CD4-positive, alpha-beta T cell treated with Interleukin-6 at 100 ng/mL for 8 hours (primary cell): Measurements from ENCODE around the gene UBE2G2.
A peak's percentile ranks its signal among the peaks of the same experiment; 100 is the strongest.

Source experiments
- DNase-seq: peaks from one replicate; pipeline ENCODE4 v3.0.0-alpha.2; 2020; ENCODE audit warnings: mixed read lengths, low spot score

The UBE2G2 gene

GRCh38 chr21:44801468-44802395 is at the start of gene UBE2G2:
Gene UBE2G2 (minus strand): TSS chr21:44801820. CDS start chr21:44801748, 72 bp downstream.
- DNase-seq: peak; percentile 82

DNA sequence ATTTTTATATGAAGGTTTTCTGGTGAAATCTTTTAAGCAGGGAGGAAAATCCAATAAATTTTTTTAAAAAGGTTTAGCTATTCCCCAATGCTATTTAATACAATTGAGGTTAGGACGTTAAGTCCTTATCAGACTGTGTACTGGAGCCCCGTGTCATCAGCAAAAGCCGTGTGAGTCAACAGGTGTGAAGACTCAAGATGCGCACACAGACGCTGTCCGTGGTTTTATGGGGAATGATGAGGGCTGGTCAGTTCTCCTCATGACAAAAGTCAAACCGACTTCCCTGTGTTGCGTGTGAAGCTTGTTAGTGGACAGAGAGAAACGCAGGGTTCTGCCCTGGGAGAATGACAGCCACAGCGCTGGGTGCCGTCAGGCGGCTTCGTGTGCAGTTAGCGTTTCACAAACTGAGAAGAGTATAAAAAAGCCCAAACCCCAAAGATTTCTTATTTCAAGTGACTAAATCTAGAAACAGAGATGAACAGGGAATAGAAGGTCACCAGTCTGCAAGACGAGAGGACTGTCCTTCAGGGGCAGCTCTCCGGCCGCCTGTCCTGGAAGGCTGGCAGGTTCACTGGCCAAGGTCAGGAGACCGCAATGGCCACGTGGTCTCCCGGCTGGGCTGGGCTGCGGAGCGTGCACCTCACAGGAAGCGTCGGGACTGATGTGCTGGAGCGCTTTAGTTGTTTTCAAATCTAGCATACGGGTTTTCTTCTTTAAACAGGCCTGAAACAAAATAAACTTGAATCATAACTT is 49.5 kb upstream of the UBE2G2 start:
- no peak for DNase-seq

- no peak for DNase-seq
Measured at GRCh38 chr21:44850208-44850800, 48.7 kb upstream of the UBE2G2 start.

DNA sequence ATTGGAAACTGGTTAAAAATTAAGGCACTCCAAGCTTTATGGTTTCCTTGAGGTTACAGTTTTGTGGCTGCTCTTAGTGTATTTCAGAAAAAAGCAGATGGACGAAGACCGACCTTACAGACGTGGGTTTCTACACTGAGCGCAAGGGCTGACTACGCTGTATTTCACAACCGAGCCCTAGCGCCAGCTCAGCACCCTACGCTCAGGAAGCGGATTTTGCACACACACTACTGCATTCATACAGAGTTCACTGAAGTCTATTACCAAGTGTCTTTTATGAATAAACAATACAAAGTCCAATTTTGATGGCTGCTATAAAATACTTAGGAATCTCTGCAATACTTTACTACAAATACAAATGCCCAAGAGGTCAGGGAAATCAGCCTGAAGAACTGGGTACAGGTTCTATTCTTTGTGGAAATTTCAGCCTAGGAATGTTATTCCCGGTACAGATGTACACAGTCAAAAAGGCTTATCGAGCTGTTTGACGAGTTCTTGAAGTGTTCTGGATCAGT is 48.1 kb upstream of the UBE2G2 start:
- no peak for DNase-seq

DNA sequence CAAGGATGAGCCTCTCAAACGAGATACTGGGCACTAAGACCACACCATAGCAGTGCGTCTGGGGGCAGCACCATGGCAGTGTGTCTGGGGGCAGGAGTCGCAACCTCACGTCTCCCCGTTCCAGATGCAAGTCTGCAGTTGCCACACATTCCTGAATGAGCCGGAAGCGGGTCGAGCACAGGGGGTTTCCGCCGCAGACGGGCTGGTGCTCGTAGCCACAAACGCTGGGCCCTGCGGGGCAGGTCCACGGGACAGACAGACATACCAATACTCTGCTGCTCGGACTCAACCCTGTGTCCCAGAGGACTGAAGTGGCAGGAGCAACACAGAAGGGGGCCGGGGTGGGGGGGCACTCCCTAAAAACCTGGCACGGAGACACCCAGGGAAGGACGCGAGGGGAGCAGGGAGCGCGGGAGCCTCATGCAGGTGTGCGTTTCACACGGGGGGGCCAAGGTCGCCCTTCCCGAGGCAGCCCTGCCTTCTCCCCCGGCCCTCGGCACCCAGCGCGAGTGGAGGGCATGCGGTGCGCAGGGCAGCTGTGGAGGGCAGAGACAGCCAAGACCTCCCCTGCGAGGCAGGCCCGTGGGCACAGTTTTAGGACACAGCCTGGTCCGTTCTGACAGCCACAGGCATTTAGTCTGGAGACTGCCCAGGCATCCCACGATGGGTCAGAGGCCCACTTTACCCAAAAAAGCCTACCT is 47.4 kb upstream of the UBE2G2 start:
- no peak for DNase-seq

GRCh38 chr21:44847261-44848056 is 45.8 kb upstream of the UBE2G2 start:
- no peak for DNase-seq

DNA sequence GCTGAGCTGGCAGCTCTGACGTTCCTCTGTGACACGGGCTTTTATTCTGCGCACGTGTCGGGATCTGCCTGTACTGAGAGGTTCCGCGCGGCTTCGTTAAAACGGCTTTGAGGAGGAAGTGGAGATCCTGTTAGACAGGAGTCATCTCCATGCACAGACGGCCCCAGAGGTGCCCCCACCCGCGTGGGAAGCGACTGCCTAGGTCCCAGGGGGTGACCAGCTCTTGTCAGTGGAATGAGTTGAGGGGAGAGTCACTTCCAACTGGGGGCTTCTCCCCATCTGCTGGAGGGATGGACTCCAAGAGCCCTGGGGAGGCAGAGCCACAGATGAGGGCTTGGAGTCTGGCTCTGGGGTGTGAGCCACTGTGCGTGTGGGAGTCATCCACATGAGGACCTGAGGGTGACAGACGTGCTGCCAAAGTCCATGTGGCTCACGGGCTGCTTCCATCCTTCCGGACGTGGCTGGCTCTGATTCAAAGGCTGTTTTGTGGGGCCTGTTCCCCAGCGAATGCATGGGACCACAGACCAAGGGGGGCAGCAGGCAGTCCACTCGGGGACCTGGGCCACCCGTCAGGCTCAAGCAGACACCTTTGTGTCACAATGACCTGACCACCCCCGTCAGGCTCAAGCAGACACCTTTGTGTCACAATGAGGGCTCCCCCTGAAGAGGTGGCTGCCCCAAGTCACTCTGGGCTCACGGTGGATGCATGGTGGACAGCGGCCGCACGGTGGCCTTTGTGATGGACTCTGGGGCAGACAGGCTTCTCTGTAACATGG is 45.1 kb upstream of the UBE2G2 start:
- peak; percentile 27 for DNase-seq

DNA sequence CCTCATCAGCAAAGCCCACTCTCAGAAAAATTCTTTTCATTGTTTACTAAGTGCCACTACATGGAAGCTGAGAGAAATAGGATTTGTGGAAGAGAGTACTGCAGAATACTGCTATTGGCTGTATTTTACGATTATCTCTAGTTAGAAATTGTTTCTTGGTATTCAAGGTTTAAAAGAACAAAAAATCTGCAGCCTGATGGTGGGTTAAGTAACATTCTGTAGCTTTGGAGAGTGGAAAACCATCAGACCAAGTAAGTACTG is 44.5 kb upstream of the UBE2G2 start:
- no peak for DNase-seq

DNA sequence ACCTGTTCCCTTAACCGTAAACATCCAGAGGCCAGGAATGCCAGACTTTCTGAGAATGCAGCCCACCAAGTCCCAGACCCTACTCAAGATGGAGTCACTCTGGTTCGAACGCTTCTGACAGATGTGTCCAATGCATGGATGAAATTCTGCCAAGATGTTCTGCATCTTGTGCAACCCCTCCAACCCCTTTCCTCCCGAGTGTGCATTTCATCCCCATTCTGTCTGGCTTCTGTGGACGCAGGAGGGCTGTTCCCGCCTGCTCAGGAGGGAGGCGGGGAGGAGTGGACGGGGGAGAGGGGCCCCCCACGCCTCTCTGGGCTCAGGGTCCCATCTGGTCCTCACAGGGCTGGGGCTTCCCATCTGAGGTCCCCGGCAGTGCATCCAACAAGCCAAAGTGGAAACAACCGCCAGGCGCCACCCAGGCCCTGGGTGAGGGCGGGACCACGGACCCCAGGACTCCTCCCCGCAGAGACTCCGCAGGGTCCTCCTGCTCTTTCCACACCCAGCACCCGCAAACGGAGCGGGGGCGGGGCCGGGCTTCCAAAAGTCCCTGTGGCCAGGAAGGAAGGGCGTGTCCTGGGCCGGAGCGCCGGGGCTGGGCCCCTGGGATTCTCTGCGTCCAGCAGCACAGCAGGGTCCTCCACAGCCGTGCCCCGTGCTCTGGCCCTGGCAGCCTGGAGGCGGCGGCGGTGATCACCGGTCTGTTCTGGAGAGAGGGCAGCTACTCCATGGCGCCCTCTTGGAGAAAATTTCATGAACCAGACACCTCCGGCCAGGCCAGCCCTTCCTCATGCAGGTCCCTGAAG is 44.0 kb upstream of the UBE2G2 start:
- DNase-seq: peak; percentile 42

GRCh38 chr21:44844256-44844655 is 42.6 kb upstream of the UBE2G2 start:
- DNase-seq: no peak

- DNase-seq: no peak
Measured at GRCh38 chr21:44842721-44843445, 41.3 kb upstream of the UBE2G2 start.

DNA sequence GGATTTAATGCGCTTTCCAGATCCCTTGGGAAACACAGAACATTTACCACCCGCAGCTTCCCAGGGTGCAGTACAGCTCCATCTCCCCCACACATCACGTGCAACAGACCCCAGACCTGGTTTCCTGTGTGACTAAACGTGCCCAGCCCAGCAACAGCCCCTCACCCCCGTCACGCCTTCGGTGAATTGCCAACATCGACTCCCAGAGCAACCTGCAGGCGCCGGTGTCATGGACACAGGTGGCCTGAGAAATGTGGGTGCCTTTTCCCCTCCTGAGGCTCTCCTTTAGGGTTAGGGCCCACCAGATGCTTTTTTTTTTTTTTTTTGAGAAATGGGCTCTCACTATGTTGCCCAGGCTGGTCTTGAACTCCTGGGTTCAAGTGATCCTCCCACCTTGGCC is 40.5 kb upstream of the UBE2G2 start:
- no peak for DNase-seq

DNA sequence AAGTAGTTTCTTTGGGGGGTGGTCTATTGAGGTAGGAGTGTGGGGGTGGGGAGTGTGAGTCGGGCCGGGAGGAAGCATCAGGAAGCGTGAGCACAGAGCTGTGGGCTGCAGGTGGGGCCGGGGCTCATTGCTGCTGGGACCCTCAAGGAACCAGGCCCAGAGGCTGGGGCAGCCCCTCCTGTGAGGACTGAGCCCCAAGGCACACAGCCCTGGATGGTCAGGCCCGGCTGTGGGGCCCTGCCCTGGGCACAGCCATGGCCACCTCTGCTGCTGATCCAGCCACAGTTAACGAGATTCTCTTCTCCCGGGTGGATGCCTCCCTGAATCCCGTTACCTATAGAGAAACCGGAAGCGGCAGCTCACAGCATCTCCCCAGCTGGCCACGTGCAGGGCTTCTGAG is 39.2 kb upstream of the UBE2G2 start:
- DNase-seq: no peak

DNA sequence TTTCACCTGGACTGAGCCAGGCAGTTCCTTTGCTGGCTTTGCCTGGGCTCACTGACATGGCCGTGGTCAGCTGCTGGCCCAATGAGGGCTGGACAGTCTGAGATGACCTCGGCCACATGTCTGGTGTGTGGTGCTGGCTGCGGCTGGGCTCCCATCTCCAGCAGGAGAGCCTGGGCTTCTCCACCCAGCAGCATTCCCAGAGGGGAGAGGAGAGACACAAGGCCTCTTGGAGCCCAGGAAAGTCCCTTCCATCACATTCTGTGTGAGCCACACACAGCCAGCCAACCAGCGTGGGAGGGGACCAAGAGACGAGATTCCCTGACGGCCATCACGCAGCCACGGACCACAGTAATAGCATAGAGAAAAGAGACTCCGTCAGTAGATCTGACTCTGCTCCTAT is 37.3 kb upstream of the UBE2G2 start:
- DNase-seq: no peak

DNA sequence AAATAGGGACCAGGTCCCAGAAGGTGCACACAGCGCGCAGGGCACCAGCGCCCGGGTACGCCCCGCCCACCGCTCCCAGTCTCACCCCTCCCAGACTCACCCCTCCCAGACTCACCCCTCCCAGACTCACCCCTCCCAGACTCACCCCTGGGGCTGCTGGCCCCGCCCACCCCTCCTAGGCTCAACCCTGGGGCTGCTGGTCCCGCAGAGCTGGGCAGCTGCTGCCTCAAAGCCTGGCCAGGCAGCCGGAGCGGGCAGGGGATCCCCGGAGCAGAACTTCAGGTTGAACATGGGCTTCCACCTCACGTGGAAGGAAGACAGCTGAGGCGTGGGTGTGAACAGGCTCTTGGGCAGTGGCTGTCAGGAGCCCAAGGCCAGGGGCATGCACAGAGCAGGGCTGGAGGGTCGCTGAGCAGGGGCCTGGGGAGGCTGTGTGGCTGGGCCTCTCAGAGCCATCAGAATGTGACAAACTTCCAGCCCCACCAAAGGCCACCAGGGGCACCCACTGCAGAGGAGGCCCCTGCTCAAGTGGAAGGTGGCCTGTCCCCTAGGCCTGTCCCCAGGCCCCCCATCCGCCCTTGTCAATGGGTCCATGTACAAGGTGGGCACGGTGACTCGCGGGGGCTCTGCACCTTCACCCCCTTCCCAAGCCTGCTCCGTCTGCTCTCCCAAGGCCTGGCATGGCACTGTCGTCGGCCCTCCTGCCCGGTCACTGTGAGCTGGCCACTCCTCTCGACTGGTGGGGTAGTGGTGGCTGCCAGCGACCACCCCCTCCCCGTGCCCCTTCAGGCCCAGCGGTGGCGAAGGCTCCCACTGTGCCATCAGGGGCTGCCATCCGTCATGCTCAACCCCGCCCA is 36.6 kb upstream of the UBE2G2 start:
- DNase-seq: no peak

DNA sequence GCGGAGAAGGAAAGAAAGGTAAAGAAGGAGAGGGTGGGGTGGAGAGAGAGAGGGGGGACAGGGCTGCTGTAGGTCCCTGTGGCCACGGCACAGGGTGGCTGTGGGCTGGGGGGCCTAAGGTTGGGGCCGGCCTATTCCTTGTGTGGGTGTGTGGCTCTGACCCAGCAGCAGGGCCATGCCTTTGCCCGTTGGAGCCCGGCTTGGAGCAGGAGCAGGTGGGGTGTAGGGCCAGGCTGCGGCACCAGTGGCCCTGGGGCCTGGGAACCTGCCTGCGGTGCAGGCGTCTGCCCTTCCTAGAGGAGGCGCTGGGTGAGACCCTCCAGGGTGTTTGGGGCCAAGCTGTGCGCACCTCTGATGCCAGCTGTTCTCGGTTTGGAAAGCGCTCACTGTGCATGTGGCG is 35.9 kb upstream of the UBE2G2 start:
- DNase-seq: no peak

DNA sequence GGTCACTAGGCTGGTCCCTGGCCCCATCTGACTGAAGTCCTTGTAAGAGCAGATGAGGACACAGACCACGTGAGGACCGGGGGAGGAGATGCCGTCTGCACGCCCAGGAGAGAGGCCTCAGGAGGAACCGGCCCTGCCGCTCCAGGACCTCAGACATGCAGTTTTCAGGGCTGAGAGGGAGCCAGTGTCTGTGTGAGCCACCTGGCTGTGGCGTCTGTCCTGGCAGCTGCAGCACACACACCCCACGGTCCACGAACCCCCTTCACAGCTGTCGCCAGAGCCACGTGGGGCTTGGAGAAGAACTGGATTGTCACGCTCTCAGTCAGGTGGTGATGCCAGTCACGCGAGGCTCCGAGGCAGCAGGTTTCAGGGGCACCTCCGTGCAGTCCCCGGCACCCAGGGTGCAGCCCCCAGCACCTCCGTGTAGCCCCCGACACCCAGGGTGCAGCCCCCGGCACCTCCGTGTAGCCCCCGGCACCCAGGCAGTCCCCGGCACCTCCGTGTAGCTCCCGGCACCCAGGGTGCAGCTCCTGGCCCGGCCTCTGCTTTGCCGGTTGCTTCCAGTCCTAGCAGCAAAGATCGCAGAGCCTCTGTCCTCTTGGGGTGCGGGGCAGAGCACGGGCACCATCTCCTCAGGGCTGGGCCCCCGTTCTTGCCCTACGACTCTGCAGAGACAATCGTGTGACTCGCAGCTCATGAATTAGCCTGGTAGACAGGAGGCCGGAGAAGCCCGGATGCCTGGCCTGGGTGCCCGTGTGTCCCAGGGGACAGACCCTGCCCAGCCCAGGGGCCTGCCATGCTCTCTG is 35.2 kb upstream of the UBE2G2 start:
- no peak for DNase-seq
